ENCODE measurements around the gene EPS8L1.
"Not testable (repeated sequence)": the region's sequence is repeated elsewhere in the genome, so short reads cannot be mapped to it uniquely, and the experiment has no call there.

EPS8L1 gene

GRCh38 chr19:55042688-55043087 is 33.0 kb upstream of the EPS8L1 start:
- Mint-ChIP-seq H3K9me3 (no peaks in the 10 kb centered on the region), H3K36me3 (ENCODE audit: low read depth) (peaks cover 26% of the 10 kb centered on the region), H3K4me1 (ENCODE audit: low read depth) (peaks cover 20% of the 10 kb centered on the region), H3K4me3 (peak overlapping the region; percentile 69), H3K27me3 (no peaks in the 10 kb centered on the region), H3K27ac (peak overlapping the region; percentile 85)

- no peaks in the 10 kb centered on the region for H3K9me3 Mint-ChIP-seq
- H3K27me3 Mint-ChIP-seq: no peaks in the 10 kb centered on the region
- peaks cover 38% of the 10 kb centered on the region for H3K36me3 Mint-ChIP-seq (ENCODE audit: low read depth)
- no peak overlapping the region for H3K4me3 Mint-ChIP-seq
- no peak overlapping the region for H3K27ac Mint-ChIP-seq
- H3K4me1 Mint-ChIP-seq (ENCODE audit: low read depth): peaks cover 20% of the 10 kb centered on the region
These were observed 31.4 kb upstream of the EPS8L1 start for GRCh38 chr19:55044286-55044685.

- H3K4me3 Mint-ChIP-seq: no peak overlapping the region
- H3K9me3 Mint-ChIP-seq: no peaks in the 10 kb centered on the region
- no peak overlapping the region for H3K27ac Mint-ChIP-seq
- peaks cover 38% of the 10 kb centered on the region for H3K36me3 Mint-ChIP-seq (ENCODE audit: low read depth)
- no peaks in the 10 kb centered on the region for H3K27me3 Mint-ChIP-seq
- H3K4me1 Mint-ChIP-seq (ENCODE audit: low read depth): peaks cover 20% of the 10 kb centered on the region
These were observed 30.6 kb upstream of the EPS8L1 start for GRCh38 chr19:55044771-55045716.

- peaks cover 43% of the 10 kb centered on the region for H3K36me3 Mint-ChIP-seq (ENCODE audit: low read depth)
- no peaks in the 10 kb centered on the region for H3K27me3 Mint-ChIP-seq
- no peak overlapping the region for H3K27ac Mint-ChIP-seq
These were observed 28.6 kb upstream of the EPS8L1 start for GRCh38 chr19:55046975-55047622.

GRCh38 chr19:55047951-55048350 is 27.7 kb upstream of the EPS8L1 start:
- Mint-ChIP-seq H3K27me3 (no peaks in the 10 kb centered on the region), H3K9me3 (no peaks in the 10 kb centered on the region), H3K4me1 (ENCODE audit: low read depth) (peaks cover 1% of the 10 kb centered on the region), H3K4me3 (no peak overlapping the region), H3K27ac (no peak overlapping the region), H3K36me3 (ENCODE audit: low read depth) (peaks cover 40% of the 10 kb centered on the region)

More at GRCh38 chr19:55046975-55047622, 28.6 kb upstream of the EPS8L1 start:
- H3K9me3 Mint-ChIP-seq: no peaks in the 10 kb centered on the region
- H3K4me1 Mint-ChIP-seq (ENCODE audit: low read depth): peaks cover 10% of the 10 kb centered on the region
- H3K4me3 Mint-ChIP-seq: no peak overlapping the region

- H3K4me1 Mint-ChIP-seq (ENCODE audit: low read depth): no peaks in the 10 kb centered on the region
- H3K9me3 Mint-ChIP-seq: no peaks in the 10 kb centered on the region
- H3K27me3 Mint-ChIP-seq: no peaks in the 10 kb centered on the region
- H3K4me3 Mint-ChIP-seq: no peak overlapping the region
- H3K36me3 Mint-ChIP-seq (ENCODE audit: low read depth): peaks cover 44% of the 10 kb centered on the region
- no peak overlapping the region for H3K27ac Mint-ChIP-seq
These were observed 27.2 kb upstream of the EPS8L1 start for GRCh38 chr19:55048446-55048845.

GRCh38 chr19:55050749-55051532 is 24.7 kb upstream of the EPS8L1 start:
- Mint-ChIP-seq H3K4me3 (no peak overlapping the region), H3K27me3 (no peaks in the 10 kb centered on the region), H3K36me3 (ENCODE audit: low read depth) (peaks cover 43% of the 10 kb centered on the region), H3K9me3 (no peaks in the 10 kb centered on the region), H3K27ac (no peak overlapping the region), H3K4me1 (ENCODE audit: low read depth) (no peaks in the 10 kb centered on the region)

GRCh38 chr19:55053735-55054134 is 21.9 kb upstream of the EPS8L1 start:
- peaks cover 51% of the 10 kb centered on the region for H3K36me3 Mint-ChIP-seq (ENCODE audit: low read depth)
- no peak overlapping the region for H3K4me3 Mint-ChIP-seq
- H3K27ac Mint-ChIP-seq: no peak overlapping the region
- H3K9me3 Mint-ChIP-seq: no peaks in the 10 kb centered on the region
- no peaks in the 10 kb centered on the region for H3K4me1 Mint-ChIP-seq (ENCODE audit: low read depth)
- H3K27me3 Mint-ChIP-seq: no peaks in the 10 kb centered on the region

- Mint-ChIP-seq H3K9me3 (no peaks in the 10 kb centered on the region), H3K4me1 (ENCODE audit: low read depth) (peaks cover 5% of the 10 kb centered on the region), H3K27me3 (no peaks in the 10 kb centered on the region), H3K36me3 (ENCODE audit: low read depth) (peaks cover 54% of the 10 kb centered on the region), H3K4me3 (no peak overlapping the region), H3K27ac (no peak overlapping the region)
These were observed 18.8 kb upstream of the EPS8L1 start for GRCh38 chr19:55056827-55057226.

GRCh38 chr19:55058781-55059610 is 16.7 kb upstream of the EPS8L1 start:
- Mint-ChIP-seq H3K27ac (no peak overlapping the region), H3K27me3 (no peaks in the 10 kb centered on the region), H3K36me3 (ENCODE audit: low read depth) (peaks cover 47% of the 10 kb centered on the region), H3K4me3 (no peak overlapping the region), H3K4me1 (ENCODE audit: low read depth) (peaks cover 10% of the 10 kb centered on the region), H3K9me3 (no peaks in the 10 kb centered on the region)

GRCh38 chr19:55060287-55060686 is 15.4 kb upstream of the EPS8L1 start:
- peaks cover 10% of the 10 kb centered on the region for H3K4me1 Mint-ChIP-seq (ENCODE audit: low read depth)
- H3K27ac Mint-ChIP-seq, H3K27me3 Mint-ChIP-seq, H3K4me3 Mint-ChIP-seq, H3K9me3 Mint-ChIP-seq: not testable (repeated sequence)
- H3K36me3 Mint-ChIP-seq (ENCODE audit: low read depth): peaks cover 38% of the 10 kb centered on the region

GRCh38 chr19:55062735-55063491 is 12.8 kb upstream of the EPS8L1 start, which contains the start of gene RDH13:
Gene RDH13, minus strand, starts transcription at chr19:55063148. Its CDS starts 116 bp downstream, at chr19:55063032.
- H3K9me3 Mint-ChIP-seq: no peaks in the 10 kb centered on the region
- H3K4me3 Mint-ChIP-seq: peak within 1 kb of the TSS; percentile 88
- H3K27ac Mint-ChIP-seq: peak within 1 kb of the TSS; percentile 67
- H3K27me3 Mint-ChIP-seq: peaks cover 27% of the 10 kb centered on the region
- H3K36me3 Mint-ChIP-seq (ENCODE audit: low read depth): peaks cover 21% of the 10 kb centered on the region
- H3K4me1 Mint-ChIP-seq (ENCODE audit: low read depth): peaks cover 10% of the 10 kb centered on the region

GRCh38 chr19:55063492-55063843 is 12.2 kb upstream of the EPS8L1 start:
- no peak overlapping the region for H3K27ac Mint-ChIP-seq
- peaks cover 10% of the 10 kb centered on the region for H3K4me1 Mint-ChIP-seq (ENCODE audit: low read depth)
- peaks cover 32% of the 10 kb centered on the region for H3K27me3 Mint-ChIP-seq
- peaks cover 17% of the 10 kb centered on the region for H3K36me3 Mint-ChIP-seq (ENCODE audit: low read depth)
- no peaks in the 10 kb centered on the region for H3K9me3 Mint-ChIP-seq
- peak overlapping the region; percentile 88 for H3K4me3 Mint-ChIP-seq

Measured in stimulated activated naive CD8-positive, alpha-beta T cell treated with anti-CD3 and anti-CD28 coated beads, Interleukin-15, Interleukin-2, amounts not matched to agents 100 ng/mL and 50 ng/mL, for 24 hours (primary cell).